ENCODE data around the gene CFAP54. TPM values are rescaled to one million over a fixed set of nuclear protein-coding genes. Genes with fewer than 3 reads are reported as not detected.

CFAP54 gene
- total RNA-seq, 2 experiments from 2014 or later = 0.55 to 0.75 TPM

GRCh38 chr12:96864335-96864734, 375.0 kb downstream of the CFAP54 start:
- POLR2A ChIA-PET = no interaction called here
- Mint-ChIP-seq H3K4me1 (no peaks in the 10 kb centered on the region), H3K27me3 (peaks cover 24% of the 10 kb centered on the region), H3K36me3 (ENCODE audit: low read depth) (no peaks in the 10 kb centered on the region), H3K27ac (no peak overlapping the region), H3K4me3 (no peak overlapping the region), H3K9me3 (no peaks in the 10 kb centered on the region)
- CTCF ChIA-PET = no interaction called here
- DNase-seq = no peak

DNA sequence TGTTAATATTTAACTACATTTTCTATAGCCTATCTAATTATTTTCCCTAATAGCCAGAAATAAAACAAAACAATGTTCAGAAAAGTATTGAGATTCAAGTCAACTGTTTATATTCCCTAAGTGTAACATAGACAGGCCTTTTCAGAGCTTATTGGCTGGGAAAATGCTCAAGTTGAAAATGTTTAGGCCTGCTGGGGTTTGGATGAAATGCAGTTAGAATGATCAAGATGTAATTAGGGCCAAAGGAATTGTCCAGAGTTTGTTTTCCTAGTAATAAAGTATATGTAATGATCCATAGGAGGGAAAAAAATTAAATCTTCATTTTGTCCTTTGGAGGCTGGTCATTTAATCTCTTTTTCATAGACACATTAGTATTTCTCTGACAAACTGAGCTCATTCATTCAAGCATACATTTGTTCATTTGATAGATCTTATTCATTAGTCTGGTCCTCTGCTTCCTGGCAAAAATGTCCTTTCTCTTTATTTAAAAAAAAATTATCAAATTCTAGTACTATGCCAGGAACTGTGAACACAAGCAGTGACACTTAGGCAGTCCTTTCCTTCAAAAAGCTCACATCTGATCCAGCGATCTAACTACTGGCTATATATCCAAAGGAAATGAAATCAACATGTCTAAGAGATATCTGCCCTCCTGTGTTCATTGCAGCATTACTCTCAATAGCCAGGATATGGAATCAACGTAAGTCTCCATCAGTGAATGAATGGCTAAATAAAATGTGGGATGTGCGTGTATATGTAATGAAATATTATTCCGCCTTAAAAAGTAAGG, 377.6 kb downstream of the CFAP54 start:
- Mint-ChIP-seq H3K27ac (no peak overlapping the region), H3K9me3 (no peaks in the 10 kb centered on the region), H3K36me3 (ENCODE audit: low read depth) (no peaks in the 10 kb centered on the region)

GRCh38 chr12:96870946-96871345, 381.6 kb downstream of the CFAP54 start:
- Mint-ChIP-seq H3K4me3 (no peak overlapping the region), H3K4me1 (no peaks in the 10 kb centered on the region), H3K27me3 (peaks cover 4% of the 10 kb centered on the region), H3K9me3 (no peaks in the 10 kb centered on the region), H3K27ac (no peak overlapping the region), H3K36me3 (ENCODE audit: low read depth) (no peaks in the 10 kb centered on the region)
- ChIA-PET POLR2A (no interaction called here), CTCF (no interaction called here)
- no peak for DNase-seq

More for the DNA sequence above, 377.6 kb downstream of the CFAP54 start:
- POLR2A ChIA-PET = no interaction called here
- Mint-ChIP-seq H3K4me3 (no peak overlapping the region), H3K4me1 (no peaks in the 10 kb centered on the region), H3K27me3 (peaks cover 22% of the 10 kb centered on the region)
- CTCF ChIA-PET = no interaction called here
- no peak for DNase-seq

DNA sequence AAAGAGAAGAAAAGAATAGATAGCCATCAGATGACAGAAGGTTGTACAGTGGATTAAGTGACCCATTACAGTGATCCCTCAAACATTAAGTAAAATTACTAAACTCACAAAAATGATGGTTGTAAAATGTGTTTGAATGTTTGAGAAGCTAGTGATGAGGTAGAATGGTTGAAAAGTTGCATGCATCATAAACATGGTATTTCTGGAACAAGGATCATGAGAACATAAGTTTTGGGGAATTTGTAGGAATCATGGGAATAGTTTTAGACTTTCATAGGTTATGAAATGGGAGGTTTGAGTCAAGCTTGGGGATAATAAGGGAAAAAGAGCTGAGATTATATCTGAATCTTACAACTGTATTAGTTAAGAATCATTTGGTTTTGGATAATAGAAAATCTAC, 383.6 kb downstream of the CFAP54 start:
- ChIA-PET CTCF (no interaction called here), POLR2A (no interaction called here)
- no peak overlapping the region for H3K27ac Mint-ChIP-seq

DNA sequence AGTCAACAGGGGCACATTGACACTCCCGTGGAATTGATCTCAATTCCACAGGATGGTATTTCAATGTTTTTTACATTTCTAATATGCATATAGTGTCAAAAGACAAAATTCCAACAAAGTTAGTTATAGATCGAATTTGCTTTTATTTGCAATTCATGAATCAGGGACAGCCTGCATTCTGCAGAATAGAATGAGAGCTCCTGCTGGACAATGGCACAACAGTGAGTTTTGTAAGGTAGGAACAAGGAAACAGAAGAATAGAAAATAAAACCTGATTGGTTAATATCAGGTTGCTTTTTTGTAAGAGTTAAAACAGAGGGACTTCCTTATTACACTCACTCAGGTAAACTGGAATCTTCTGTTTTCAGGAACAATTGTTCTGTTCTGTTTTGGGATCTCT, 384.8 kb downstream of the CFAP54 start:
- no peak overlapping the region for H3K27ac Mint-ChIP-seq
- DNase-seq = no peak
- POLR2A ChIA-PET = no interaction called here

More for the DNA sequence above, 383.6 kb downstream of the CFAP54 start:
- Mint-ChIP-seq H3K4me1 (no peaks in the 10 kb centered on the region), H3K27me3 (peaks cover 1% of the 10 kb centered on the region), H3K9me3 (no peaks in the 10 kb centered on the region), H3K4me3 (no peak overlapping the region), H3K36me3 (ENCODE audit: low read depth) (no peaks in the 10 kb centered on the region)
- DNase-seq = no peak

DNA sequence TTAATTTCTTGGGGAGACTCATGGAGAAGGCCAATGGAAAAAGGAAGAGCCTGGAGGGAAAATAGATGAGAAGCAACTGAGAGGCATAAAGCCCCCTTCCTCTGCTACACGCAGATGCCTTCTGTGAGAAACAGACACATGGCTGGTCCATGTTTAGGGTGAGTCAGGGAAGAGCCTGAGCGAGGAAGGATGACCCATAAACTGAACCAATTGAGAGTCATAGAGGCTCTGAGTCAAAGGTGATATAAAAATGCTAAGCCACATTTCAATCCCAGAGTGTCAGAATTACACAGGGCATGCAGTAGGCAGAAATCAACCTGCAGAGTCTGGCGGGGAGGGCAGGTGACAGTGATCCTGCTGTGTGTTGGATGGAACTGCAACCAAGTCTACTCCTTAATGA, 387.6 kb downstream of the CFAP54 start:
- Mint-ChIP-seq H3K9me3 (no peaks in the 10 kb centered on the region), H3K27me3 (peaks cover 6% of the 10 kb centered on the region), H3K27ac (no peak overlapping the region), H3K4me1 (no peaks in the 10 kb centered on the region), H3K4me3 (no peak overlapping the region), H3K36me3 (ENCODE audit: low read depth) (no peaks in the 10 kb centered on the region)
- CTCF ChIA-PET = no interaction called here
- DNase-seq = no peak
- POLR2A ChIA-PET = no interaction called here

More for the DNA sequence above, 384.8 kb downstream of the CFAP54 start:
- CTCF ChIA-PET = no interaction called here
- Mint-ChIP-seq H3K9me3 (no peaks in the 10 kb centered on the region), H3K27me3 (peaks cover 6% of the 10 kb centered on the region), H3K4me1 (no peaks in the 10 kb centered on the region), H3K4me3 (no peak overlapping the region), H3K36me3 (ENCODE audit: low read depth) (no peaks in the 10 kb centered on the region)

DNA sequence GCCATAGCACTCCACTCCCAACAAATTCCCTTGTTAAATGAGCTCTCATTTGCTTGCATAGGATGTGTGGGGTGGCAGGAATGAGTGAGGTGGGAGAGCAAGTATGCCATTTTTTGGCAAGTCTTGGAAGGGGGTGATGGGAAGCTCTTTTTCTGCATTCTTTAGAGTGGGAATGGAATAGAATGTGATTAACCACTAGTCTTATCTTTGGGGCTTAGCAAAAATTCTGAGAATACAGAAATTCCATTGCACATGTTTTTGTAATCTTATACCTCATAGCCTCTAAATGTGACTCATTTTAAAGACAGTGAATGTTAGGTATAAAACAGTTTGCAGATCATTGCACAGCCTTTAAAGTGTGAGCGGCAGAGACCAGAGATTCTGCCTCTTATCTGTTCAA, 389.3 kb downstream of the CFAP54 start:
- DNase-seq = no peak
- H3K9me3 Mint-ChIP-seq = no peaks in the 10 kb centered on the region
- no peak overlapping the region for H3K27ac Mint-ChIP-seq
- CTCF ChIA-PET = no interaction called here
- H3K36me3 Mint-ChIP-seq (ENCODE audit: low read depth) = no peaks in the 10 kb centered on the region
- H3K4me3 Mint-ChIP-seq = no peak overlapping the region
- peaks cover 4% of the 10 kb centered on the region for H3K27me3 Mint-ChIP-seq
- H3K4me1 Mint-ChIP-seq = no peaks in the 10 kb centered on the region
- POLR2A ChIA-PET = no interaction called here

GRCh38 chr12:96879301-96879700, 389.9 kb downstream of the CFAP54 start:
- H3K27me3 Mint-ChIP-seq = peaks cover 4% of the 10 kb centered on the region
- CTCF ChIA-PET = no interaction called here

GRCh38 chr12:96880220-96880619, 390.8 kb downstream of the CFAP54 start:
- H3K4me1 Mint-ChIP-seq = no peaks in the 10 kb centered on the region
- no peaks in the 10 kb centered on the region for H3K9me3 Mint-ChIP-seq
- no peak overlapping the region for H3K4me3 Mint-ChIP-seq
- CTCF ChIA-PET = no interaction called here
- no peaks in the 10 kb centered on the region for H3K36me3 Mint-ChIP-seq (ENCODE audit: low read depth)
- DNase-seq = no peak
- H3K27me3 Mint-ChIP-seq = peaks cover 4% of the 10 kb centered on the region
- POLR2A ChIA-PET = no interaction called here
- no peak overlapping the region for H3K27ac Mint-ChIP-seq

More at GRCh38 chr12:96879301-96879700, 389.9 kb downstream of the CFAP54 start:
- Mint-ChIP-seq H3K4me3 (no peak overlapping the region), H3K4me1 (no peaks in the 10 kb centered on the region), H3K9me3 (no peaks in the 10 kb centered on the region), H3K27ac (no peak overlapping the region), H3K36me3 (ENCODE audit: low read depth) (no peaks in the 10 kb centered on the region)
- POLR2A ChIA-PET = no interaction called here
- DNase-seq = no peak

GRCh38 chr12:96881608-96882007, 392.2 kb downstream of the CFAP54 start:
- DNase-seq = no peak
- ChIA-PET POLR2A (no interaction called here), CTCF (no interaction called here)
- H3K27me3 Mint-ChIP-seq = peaks cover 5% of the 10 kb centered on the region
- no peaks in the 10 kb centered on the region for H3K36me3 Mint-ChIP-seq (ENCODE audit: low read depth)
- H3K4me3 Mint-ChIP-seq = no peak overlapping the region
- no peaks in the 10 kb centered on the region for H3K9me3 Mint-ChIP-seq
- no peak overlapping the region for H3K27ac Mint-ChIP-seq
- H3K4me1 Mint-ChIP-seq = no peaks in the 10 kb centered on the region

GRCh38 chr12:96882862-96883261, 393.5 kb downstream of the CFAP54 start:
- no peaks in the 10 kb centered on the region for H3K9me3 Mint-ChIP-seq
- CTCF ChIA-PET = no interaction called here
- H3K4me1 Mint-ChIP-seq = no peaks in the 10 kb centered on the region
- no peak for DNase-seq
- H3K27ac Mint-ChIP-seq = no peak overlapping the region
- peaks cover 5% of the 10 kb centered on the region for H3K27me3 Mint-ChIP-seq
- POLR2A ChIA-PET = interaction anchor here (0.6 kb wide), 1 partner anchor 24 kb away, joined by 3 read pairs; no protein-coding TSS in a partner anchor
- H3K4me3 Mint-ChIP-seq = no peak overlapping the region
- H3K36me3 Mint-ChIP-seq (ENCODE audit: low read depth) = no peaks in the 10 kb centered on the region

DNA sequence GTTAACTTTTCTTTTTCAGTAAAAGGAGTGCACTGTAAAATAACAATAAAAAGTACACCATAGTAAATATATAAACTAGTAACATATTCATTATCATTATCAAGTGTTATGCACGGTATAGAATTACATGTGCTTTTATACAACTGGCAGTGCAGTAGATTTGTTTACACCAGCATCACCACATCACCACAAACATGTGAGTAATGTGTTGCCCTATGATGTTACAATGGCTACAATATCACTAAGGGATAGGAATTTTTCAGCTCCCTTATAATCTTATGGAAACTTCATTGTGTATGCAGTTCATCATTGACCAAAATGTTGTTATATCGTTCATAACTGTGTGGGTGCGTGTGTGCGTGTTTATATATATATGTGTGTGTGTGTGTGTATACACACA, 394.2 kb downstream of the CFAP54 start:
- no peaks in the 10 kb centered on the region for H3K4me1 Mint-ChIP-seq
- ChIA-PET POLR2A (no interaction called here), CTCF (no interaction called here)
- DNase-seq = no peak
- H3K9me3 Mint-ChIP-seq = no peaks in the 10 kb centered on the region
- no peaks in the 10 kb centered on the region for H3K36me3 Mint-ChIP-seq (ENCODE audit: low read depth)
- H3K4me3 Mint-ChIP-seq = no peak overlapping the region
- H3K27ac Mint-ChIP-seq = no peak overlapping the region
- peaks cover 2% of the 10 kb centered on the region for H3K27me3 Mint-ChIP-seq

GRCh38 chr12:96886998-96887677, 397.8 kb downstream of the CFAP54 start:
- Mint-ChIP-seq H3K27me3 (peaks cover 10% of the 10 kb centered on the region), H3K9me3 (no peaks in the 10 kb centered on the region), H3K4me1 (no peaks in the 10 kb centered on the region), H3K27ac (no peak overlapping the region), H3K36me3 (ENCODE audit: low read depth) (no peaks in the 10 kb centered on the region), H3K4me3 (no peak overlapping the region)
- ChIA-PET CTCF (no interaction called here), POLR2A (no interaction called here)
- DNase-seq = no peak
